ENCODE data around the gene TM4SF18.

The TM4SF18 gene

DNA sequence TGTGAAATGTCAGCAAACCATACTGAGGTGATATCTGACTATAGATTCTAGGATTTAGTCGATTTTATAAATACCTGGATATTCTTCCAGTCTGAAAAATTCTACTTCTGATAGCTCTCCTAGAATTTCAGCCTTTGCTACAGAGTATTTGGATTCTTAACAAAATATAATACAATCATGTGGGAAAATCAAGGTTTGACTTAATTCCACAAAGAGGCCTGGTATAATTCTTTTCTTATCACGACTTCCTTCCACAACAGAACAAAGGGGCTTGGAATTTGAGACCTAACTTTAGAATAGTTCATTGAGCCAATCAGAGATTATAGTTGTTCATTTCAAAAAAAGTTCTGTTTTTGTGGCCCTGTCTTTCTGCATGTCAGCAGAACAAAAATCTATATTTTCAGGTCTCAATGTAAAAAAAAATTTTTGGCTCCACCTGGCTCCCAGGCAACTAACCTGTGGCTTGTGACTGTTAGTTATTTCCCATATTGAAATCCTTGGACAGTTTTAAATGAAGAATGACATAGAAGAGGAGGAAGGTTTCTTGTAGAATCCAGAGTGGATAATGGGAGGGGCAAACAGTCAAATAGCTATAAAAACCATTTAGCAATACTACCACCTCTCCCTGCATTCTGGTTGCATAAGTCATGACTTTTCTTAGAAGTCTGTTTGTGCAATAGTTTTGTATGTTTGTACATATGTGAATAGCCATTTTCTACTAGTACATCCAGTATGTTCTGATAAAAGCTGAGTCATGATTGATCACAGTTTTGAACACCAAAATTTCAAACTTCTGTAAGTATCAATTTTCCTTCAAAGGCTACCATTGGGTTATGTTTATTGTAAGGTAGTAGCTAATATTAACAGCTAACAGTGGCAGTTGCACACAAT is 40.0 kb upstream of the TM4SF18 start:
- CTCF ChIA-PET, result interaction anchor here (1.2 to 2.6 kb wide), 7 partner anchors 9 to 49 kb away, joined by 3 to 8 read pairs (median 5); no protein-coding TSS in a partner anchor
- POLR2A ChIA-PET, result no interaction called here
- DNase-seq (ENCODE audit: extremely low spot score), result no peak
- TF ChIP-seq, protein P1, sequence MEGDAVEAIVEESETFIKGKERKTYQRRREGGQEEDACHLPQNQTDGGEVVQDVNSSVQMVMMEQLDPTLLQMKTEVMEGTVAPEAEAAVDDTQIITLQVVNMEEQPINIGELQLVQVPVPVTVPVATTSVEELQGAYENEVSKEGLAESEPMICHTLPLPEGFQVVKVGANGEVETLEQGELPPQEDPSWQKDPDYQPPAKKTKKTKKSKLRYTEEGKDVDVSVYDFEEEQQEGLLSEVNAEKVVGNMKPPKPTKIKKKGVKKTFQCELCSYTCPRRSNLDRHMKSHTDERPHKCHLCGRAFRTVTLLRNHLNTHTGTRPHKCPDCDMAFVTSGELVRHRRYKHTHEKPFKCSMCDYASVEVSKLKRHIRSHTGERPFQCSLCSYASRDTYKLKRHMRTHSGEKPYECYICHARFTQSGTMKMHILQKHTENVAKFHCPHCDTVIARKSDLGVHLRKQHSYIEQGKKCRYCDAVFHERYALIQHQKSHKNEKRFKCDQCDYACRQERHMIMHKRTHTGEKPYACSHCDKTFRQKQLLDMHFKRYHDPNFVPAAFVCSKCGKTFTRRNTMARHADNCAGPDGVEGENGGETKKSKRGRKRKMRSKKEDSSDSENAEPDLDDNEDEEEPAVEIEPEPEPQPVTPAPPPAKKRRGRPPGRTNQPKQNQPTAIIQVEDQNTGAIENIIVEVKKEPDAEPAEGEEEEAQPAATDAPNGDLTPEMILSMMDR (IDR thresholded peaks at IDR 0.05; ENCODE audit: control extremely low read depth, extremely low read depth, low read depth, missing control alignments), result no peak

DNA sequence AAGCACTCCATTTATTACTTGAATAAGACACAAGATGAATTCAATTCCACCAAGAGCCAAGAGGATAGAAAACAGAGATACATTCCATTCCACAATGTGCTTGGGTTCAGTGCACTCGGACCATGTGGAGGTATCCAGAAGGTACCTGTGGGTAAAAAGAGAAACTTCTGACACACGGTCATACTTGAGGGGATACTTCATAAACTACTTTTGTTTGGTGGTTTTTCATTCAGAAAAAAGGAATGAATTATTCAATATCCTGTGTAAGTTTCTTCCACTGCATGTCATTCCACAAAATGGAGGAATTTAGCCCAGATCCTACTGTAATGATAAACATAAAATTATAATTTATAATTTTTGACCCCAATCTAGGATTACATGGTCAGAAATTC is 38.3 kb upstream of the TM4SF18 start:
- CTCF ChIA-PET, result no interaction called here
- TF ChIP-seq, protein P1 (IDR thresholded peaks at IDR 0.05; ENCODE audit: control extremely low read depth, extremely low read depth, low read depth, missing control alignments), result no peak
- DNase-seq (ENCODE audit: extremely low spot score), result no peak
- POLR2A ChIA-PET, result no interaction called here

DNA sequence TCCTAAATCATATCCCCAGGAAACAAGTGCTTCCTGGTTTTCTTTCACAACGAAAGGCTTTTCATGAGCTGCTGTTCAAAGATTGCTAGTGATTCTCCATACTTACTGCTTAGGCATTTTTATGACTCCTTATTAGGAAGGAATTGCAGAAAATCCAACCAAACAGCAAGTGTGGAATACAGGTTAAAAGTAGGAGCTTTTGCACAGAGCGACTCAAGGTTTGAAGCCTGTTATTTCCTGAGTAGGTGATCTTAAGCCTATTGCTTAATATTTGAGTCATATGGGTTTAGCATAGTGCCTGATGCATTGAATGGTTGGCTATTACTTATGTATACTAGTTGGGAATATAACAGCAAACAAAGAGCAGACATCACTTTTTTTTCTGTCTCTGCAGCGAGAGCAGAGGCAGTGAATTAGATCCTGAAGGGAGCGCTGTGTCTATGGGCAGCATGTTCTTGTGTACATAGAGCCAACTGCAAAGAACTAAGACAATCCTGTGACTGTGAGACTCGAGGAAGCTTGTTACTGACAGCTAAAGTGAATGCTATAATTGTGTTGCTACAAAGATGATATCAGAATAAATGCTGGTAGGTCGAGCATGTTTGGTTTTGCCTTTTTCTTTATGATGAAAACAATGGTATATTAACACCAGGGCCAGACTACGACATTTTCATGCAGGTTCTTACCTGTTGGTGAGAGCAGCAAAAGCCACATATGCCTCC is 37.7 kb upstream of the TM4SF18 start:
- TF ChIP-seq, protein P1 (IDR thresholded peaks at IDR 0.05; ENCODE audit: control extremely low read depth, extremely low read depth, low read depth, missing control alignments), result no peak
- DNase-seq (ENCODE audit: extremely low spot score), result no peak
- ChIA-PET CTCF (interaction anchor here (1.1 to 1.6 kb wide), 2 partner anchors 110 to 117 kb away, joined by 3 to 5 read pairs; no protein-coding TSS in a partner anchor), POLR2A (no interaction called here)

GRCh38 chr3:149369991-149370866 is 36.8 kb upstream of the TM4SF18 start:
- no peak for DNase-seq (ENCODE audit: extremely low spot score)
- ChIA-PET POLR2A (no interaction called here), CTCF (interaction anchor here (0.6 to 1.6 kb wide), 3 partner anchors 43 to 118 kb away, joined by 3 to 5 read pairs (median 3); no protein-coding TSS in a partner anchor)
- TF ChIP-seq, protein P1 (IDR thresholded peaks at IDR 0.05; ENCODE audit: control extremely low read depth, extremely low read depth, low read depth, missing control alignments), result no peak

GRCh38 chr3:149368674-149369497 is 35.5 kb upstream of the TM4SF18 start:
- TF ChIP-seq, protein P1 (IDR thresholded peaks at IDR 0.05; ENCODE audit: control extremely low read depth, extremely low read depth, low read depth, missing control alignments), result no peak
- ChIA-PET CTCF (no interaction called here), POLR2A (no interaction called here)
- no peak for DNase-seq (ENCODE audit: extremely low spot score)
